Measurements from ENCODE around the gene USH2A. TPM values are rescaled to one million over a fixed set of nuclear protein-coding genes. Genes with fewer than 3 reads are reported as not detected.

The USH2A gene
- total RNA-seq, 1 donor from 2014 or later, result not detected

DNA sequence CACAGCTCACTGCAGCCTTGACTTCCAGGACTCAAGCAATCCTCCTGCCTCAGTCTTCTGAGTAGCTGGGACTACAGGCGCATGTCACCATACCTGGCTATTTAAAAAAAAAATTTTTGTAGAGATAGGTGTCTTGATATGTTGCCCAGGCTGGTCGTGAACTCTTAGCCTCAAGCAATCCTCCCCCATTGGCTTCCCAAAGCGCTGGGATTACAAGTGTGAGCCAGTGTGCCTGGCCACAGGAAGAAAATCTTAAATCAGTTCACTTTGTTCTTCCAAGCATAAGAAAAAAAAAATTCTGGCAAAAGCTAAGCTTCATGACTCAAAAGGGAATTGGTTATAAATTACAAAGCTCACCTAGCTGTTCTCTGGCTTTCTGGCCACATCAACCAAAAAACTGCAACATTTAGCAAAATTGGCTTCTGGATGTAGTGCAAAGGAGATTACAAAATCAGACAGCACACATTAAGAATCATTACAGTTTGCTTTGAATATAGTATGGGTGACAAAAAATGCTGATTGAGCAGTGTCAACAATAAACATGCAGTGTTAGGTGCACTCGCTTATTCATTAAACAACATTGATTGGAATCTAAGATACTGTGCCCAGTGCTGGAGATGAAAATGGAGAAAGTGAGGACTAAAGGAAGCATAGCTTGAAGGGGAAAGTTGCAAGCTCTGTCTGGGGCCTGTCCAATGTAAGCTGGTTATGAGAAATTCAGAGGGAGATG, 779.5 kb downstream of the USH2A start:
- no peaks in the 10 kb centered on the region for H3K36me3 Mint-ChIP-seq (ENCODE audit: unreplicated experiment)

DNA sequence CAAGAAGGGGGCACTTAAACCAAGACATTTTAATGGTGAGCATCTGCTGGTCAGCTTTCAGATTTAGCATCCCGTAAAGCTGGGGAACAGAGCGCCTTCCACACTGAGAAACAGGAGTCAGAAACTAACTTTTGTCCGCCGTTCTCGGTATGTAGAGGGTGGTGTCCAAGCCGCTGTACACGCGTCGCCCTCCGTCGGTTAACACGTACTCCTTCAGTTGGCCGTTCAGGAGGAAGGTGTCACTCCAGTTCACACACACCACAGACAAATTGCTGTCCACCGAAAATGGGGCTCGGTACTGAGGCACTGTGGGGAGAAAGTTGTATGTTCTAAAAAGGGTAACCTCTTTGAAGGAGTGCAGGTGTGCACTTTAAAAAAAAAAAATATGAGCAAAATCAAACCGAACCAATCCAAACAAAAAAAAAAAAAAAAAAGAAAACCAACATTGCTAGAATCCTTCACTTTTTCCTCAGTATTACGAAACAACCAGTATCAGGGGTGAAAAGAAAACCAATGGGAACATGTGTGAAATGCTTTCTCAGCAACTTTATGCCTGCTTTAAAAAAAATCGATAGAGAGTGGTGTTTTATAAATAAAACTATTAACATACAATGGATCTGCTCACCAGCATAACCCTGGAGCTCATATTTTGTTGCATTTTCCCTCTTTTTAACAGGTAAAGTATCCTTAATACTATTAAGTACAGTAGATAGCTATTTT, 782.7 kb downstream of the USH2A start:
- no peaks in the 10 kb centered on the region for H3K9me3 Mint-ChIP-seq (ENCODE audit: unreplicated experiment)
- H3K27me3 Mint-ChIP-seq (ENCODE audit: unreplicated experiment), result peaks cover 23% of the 10 kb centered on the region
- DNase-seq (ENCODE audit: extremely low spot score, unreplicated experiment), result no peak
- no peaks in the 10 kb centered on the region for H3K36me3 Mint-ChIP-seq (ENCODE audit: unreplicated experiment)
- H3K4me3 Mint-ChIP-seq (ENCODE audit: unreplicated experiment), result no peak overlapping the region
- no peak overlapping the region for H3K27ac Mint-ChIP-seq (ENCODE audit: unreplicated experiment)
- TF ChIP-seq, protein P1, sequence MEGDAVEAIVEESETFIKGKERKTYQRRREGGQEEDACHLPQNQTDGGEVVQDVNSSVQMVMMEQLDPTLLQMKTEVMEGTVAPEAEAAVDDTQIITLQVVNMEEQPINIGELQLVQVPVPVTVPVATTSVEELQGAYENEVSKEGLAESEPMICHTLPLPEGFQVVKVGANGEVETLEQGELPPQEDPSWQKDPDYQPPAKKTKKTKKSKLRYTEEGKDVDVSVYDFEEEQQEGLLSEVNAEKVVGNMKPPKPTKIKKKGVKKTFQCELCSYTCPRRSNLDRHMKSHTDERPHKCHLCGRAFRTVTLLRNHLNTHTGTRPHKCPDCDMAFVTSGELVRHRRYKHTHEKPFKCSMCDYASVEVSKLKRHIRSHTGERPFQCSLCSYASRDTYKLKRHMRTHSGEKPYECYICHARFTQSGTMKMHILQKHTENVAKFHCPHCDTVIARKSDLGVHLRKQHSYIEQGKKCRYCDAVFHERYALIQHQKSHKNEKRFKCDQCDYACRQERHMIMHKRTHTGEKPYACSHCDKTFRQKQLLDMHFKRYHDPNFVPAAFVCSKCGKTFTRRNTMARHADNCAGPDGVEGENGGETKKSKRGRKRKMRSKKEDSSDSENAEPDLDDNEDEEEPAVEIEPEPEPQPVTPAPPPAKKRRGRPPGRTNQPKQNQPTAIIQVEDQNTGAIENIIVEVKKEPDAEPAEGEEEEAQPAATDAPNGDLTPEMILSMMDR (IDR thresholded peaks at IDR 0.05), result no peak
- H3K4me1 Mint-ChIP-seq (ENCODE audit: unreplicated experiment), result peaks cover 17% of the 10 kb centered on the region

More for the DNA sequence above, 779.5 kb downstream of the USH2A start:
- Mint-ChIP-seq H3K9me3 (ENCODE audit: unreplicated experiment) (no peaks in the 10 kb centered on the region), H3K27me3 (ENCODE audit: unreplicated experiment) (peaks cover 26% of the 10 kb centered on the region), H3K27ac (ENCODE audit: unreplicated experiment) (no peak overlapping the region), H3K4me3 (ENCODE audit: unreplicated experiment) (no peak overlapping the region), H3K4me1 (ENCODE audit: unreplicated experiment) (no peaks in the 10 kb centered on the region)
- TF ChIP-seq, protein P1 (IDR thresholded peaks at IDR 0.05), result no peak
- DNase-seq (ENCODE audit: extremely low spot score, unreplicated experiment), result no peak

DNA sequence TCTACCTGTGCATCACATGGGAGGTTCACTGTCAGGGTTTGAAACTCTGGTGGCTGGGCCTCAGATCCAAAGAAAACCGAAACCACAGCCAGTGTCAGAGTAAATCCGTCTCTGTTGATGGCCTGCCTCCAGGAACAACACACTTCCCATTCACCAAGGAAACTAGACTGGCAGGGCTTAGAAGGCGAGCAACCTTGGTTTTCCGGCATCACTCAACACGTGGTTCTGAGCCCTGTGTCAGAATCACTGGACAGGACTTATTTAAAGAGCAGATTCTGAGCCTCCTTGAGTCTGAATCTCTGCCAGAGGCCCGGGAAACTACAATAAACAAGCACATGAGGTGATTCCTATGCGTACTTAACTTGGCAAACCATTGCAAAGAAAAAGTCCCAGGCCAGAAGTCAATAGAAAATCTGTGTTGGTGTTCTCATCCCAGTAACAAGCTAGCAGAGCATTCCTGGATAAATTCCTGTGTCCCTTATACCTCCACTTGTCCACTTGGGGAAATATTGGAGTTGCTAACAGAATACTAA, 786.1 kb downstream of the USH2A start:
- TF ChIP-seq, protein P1 (IDR thresholded peaks at IDR 0.05), result no peak
- Mint-ChIP-seq H3K4me1 (ENCODE audit: unreplicated experiment) (peaks cover 18% of the 10 kb centered on the region), H3K27me3 (ENCODE audit: unreplicated experiment) (peaks cover 14% of the 10 kb centered on the region), H3K9me3 (ENCODE audit: unreplicated experiment) (no peaks in the 10 kb centered on the region), H3K27ac (ENCODE audit: unreplicated experiment) (peak overlapping the region; percentile 77), H3K4me3 (ENCODE audit: unreplicated experiment) (no peak overlapping the region), H3K36me3 (ENCODE audit: unreplicated experiment) (no peaks in the 10 kb centered on the region)
- DNase-seq (ENCODE audit: extremely low spot score, unreplicated experiment), result no peak

DNA sequence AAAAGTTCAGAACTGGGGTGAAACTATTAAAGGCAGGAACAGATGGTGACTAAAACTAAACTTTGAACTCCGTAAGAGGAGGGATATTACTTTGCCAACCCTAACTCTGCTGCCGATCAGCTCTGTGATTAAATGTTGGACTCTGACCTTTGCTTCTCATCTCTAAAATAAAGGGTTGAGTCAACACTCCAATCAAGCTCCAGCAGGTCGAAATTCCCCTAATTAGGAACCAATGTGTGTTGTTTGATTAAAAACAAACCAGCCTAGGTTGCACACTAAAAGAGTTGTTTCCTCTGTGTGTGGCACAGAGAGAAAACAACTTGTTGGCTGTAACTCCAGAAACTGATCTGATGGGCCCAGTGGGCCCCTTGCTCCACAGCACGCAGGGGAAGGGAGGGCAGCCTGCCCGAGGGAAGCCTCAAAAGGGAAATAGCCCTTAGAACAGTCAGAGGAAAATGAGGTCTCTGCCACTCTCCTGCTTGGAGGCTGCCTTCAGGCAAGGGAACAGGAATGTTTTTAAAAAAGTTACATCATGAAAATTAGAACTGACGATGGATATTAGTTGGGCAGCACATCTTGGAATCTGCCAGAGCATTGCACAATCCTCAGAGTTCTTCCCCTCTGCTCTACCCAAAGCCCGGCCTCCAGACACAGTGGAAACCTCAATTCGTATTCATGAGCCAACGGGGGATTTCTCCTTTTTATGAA, 786.8 kb downstream of the USH2A start:
- TF ChIP-seq, protein P1 (IDR thresholded peaks at IDR 0.05), result no peak
- Mint-ChIP-seq H3K36me3 (ENCODE audit: unreplicated experiment) (no peaks in the 10 kb centered on the region), H3K27me3 (ENCODE audit: unreplicated experiment) (peaks cover 14% of the 10 kb centered on the region), H3K4me3 (ENCODE audit: unreplicated experiment) (no peak overlapping the region), H3K27ac (ENCODE audit: unreplicated experiment) (peak overlapping the region; percentile 77), H3K4me1 (ENCODE audit: unreplicated experiment) (peaks cover 25% of the 10 kb centered on the region), H3K9me3 (ENCODE audit: unreplicated experiment) (no peaks in the 10 kb centered on the region)
- no peak for DNase-seq (ENCODE audit: extremely low spot score, unreplicated experiment)
